Breast epithelium (tissue), 4 donors: ENCODE measurements around the gene BEAN1. TPM values are rescaled to one million over a fixed set of nuclear protein-coding genes. Genes with fewer than 3 reads are reported as not detected.
"Not testable (repeated sequence)": the region's sequence is repeated elsewhere in the genome, so short reads cannot be mapped to it uniquely, and the experiment has no call there.

ENCODE experiments used
- DNase-seq, 2 donors: peaks; one replicate each; pipeline ENCODE4 v3.0.0-alpha.2; 2019; ENCODE audit warnings: low spot score in 2 of 2
- H3K27ac ChIP-seq, 2 donors: fragments of 200-600 bp; sonication (generic) in 1 of 2; one replicate each; pipeline ENCODE4 v1.5.1; 2016 to 2019; ENCODE audit warnings: mild to moderate bottlenecking in 1 of 2
- H3K27me3 ChIP-seq, 2 donors: fragments of 200-600 bp; sonication (generic) in 1 of 2; one replicate each; pipeline versions ENCODE4 v1.5.1 to v1.6.0; 2017 to 2019; ENCODE audit warnings: control low read depth in 1 of 2, mild to moderate bottlenecking in 1 of 2
- H3K36me3 ChIP-seq: fragments of 200-600 bp; one replicate; pipeline ENCODE4 v1.5.1; 2019
- H3K4me1 ChIP-seq, 2 donors: fragments of 200-600 bp; sonication (generic); one replicate each; pipeline ENCODE4 v1.5.1; 2016 to 2019; ENCODE audit warnings: control low read depth in 1 of 2
- H3K4me3 ChIP-seq, 3 donors: fragments of 200-600 bp; sonication (generic); 1 replicate in 2 of 3; 2 replicates in 1 of 3; pipeline ENCODE4 v1.5.1; 2016 to 2019; ENCODE audit warnings: mild to moderate bottlenecking in 3 of 3, moderate library complexity in 2 of 3
- H3K9me3 ChIP-seq, 2 donors: fragments of 200-600 bp; sonication (generic) in 1 of 2; one replicate each; pipeline ENCODE4 v1.5.1; 2016 to 2019; ENCODE audit warnings: control low read depth in 1 of 2
- CTCF ChIP-seq, 3 donors: fragments of 450-650 bp; IDR thresholded peaks; one replicate each; pipeline ENCODE4 v1.5.1; 2016 to 2017; ENCODE audit warnings: antibody characterized with exemption in 3 of 3, mild to moderate bottlenecking in 3 of 3, moderate library complexity in 3 of 3
- POLR2A ChIP-seq: fragments of 450-650 bp; IDR thresholded peaks from one replicate; pipeline ENCODE4 v1.6.1; 2016; ENCODE audit warnings: antibody characterized with exemption, mild to moderate bottlenecking, moderate library complexity
- POLR2AphosphoS5 ChIP-seq, 3 donors: sonication (generic); formaldehyde crosslinking; IDR thresholded peaks; one replicate each; pipeline ENCODE4 v1.6.1; 2017; ENCODE audit warnings: antibody characterized with exemption in 3 of 3
- intact Hi-C: fragments of 100-400 bp; cut with DNase I; formaldehyde crosslinking; loops from one replicate; pipeline ENCODE4 v1.15.1; 2023; ENCODE audit warnings: low total_unique reads
- total RNA-seq, 3 donors: library from RNA; depleted of rRNA; stranded (reverse); fragments of >200 nt; gene quantifications; one replicate each; pipeline ENCODE4 v1.1.0, GENCODE V29; 2016

Gene BEAN1
- total RNA-seq, 3 donors from 2014 or later, result 0.16 to 3.5 TPM; not detected in 1

DNA sequence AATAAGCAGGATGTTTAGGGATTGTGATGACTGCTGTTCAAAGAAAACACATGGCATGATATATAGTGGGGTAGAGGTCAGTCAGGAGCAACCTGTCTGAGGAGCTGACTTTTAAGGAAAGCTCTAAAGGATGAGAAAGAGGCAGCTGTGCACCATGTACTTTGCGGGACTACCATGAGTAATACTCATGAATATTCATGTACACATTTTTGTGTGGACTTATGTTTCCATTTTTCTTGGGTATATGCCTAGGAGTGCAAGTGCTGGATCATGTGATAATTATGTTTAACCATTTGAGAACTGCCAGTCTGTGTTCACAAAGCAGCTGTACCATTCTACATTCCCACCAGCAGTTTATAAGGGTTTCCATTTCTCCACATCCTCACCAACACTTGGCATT lies 35.8 kb downstream of the BEAN1 start:
- Histone ChIP-seq H3K9me3 (peaks cover 0 to 4% of the 10 kb centered on the region in 2 donors), H3K27me3 (peaks cover 0 to 7% of the 10 kb centered on the region in 2 donors), H3K27ac (no peak overlapping the region), H3K4me1 (no peaks in the 10 kb centered on the region), H3K4me3 (no peak overlapping the region), H3K36me3 (no peaks in the 10 kb centered on the region)
- TF ChIP-seq CTCF (IDR thresholded peaks at IDR 0.05) (no peak), POLR2A (no peak), POLR2AphosphoS5 (IDR thresholded peaks at IDR 0.05) (no peak)
- no peak for DNase-seq
- intact Hi-C loops, result no loop called here

GRCh38 chr16:66465946-66466345 lies 38.9 kb downstream of the BEAN1 start:
- H3K4me3 ChIP-seq, DNase-seq, intact Hi-C loops, H3K27ac ChIP-seq, H3K4me1 ChIP-seq, H3K27me3 ChIP-seq, H3K36me3 ChIP-seq, H3K9me3 ChIP-seq: not testable (repeated sequence)

DNA sequence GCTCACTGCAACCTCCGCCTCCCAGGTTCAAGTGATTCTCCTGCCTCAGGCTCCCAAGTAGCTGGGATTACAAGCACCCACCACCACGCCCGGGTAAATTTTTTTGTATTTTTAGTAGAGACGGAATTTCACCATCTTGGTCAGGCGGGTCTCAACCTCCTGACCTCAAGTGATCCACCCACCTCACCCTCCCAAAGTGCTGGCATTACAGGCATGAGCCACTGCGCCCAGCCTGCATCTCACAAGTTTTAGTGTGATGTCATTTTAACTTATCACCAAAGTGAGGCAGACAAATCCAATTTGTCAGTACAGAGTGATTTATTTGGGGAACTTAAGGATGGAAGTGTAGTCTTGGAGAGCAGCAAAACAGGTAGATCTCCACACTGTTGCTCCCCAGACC lies 39.5 kb downstream of the BEAN1 start:
- intact Hi-C loops, H3K4me1 ChIP-seq, DNase-seq, H3K27ac ChIP-seq, H3K36me3 ChIP-seq, H3K9me3 ChIP-seq, H3K27me3 ChIP-seq, H3K4me3 ChIP-seq: not testable (repeated sequence)

- Histone ChIP-seq H3K27me3 (no peaks in the 10 kb centered on the region), H3K4me3 (no peak overlapping the region), H3K4me1 (no peaks in the 10 kb centered on the region), H3K36me3 (no peaks in the 10 kb centered on the region), H3K9me3 (peaks cover 0 to 4% of the 10 kb centered on the region in 2 donors), H3K27ac (no peak overlapping the region)
- intact Hi-C loops, result no loop called here
- no peak for DNase-seq
- TF ChIP-seq POLR2A, result no peak
- TF ChIP-seq CTCF (IDR thresholded peaks at IDR 0.05), result no peak
- no peak for TF ChIP-seq POLR2AphosphoS5 (IDR thresholded peaks at IDR 0.05)
Measured at GRCh38 chr16:66467611-66468010, 40.5 kb downstream of the BEAN1 start.

GRCh38 chr16:66468321-66468965 lies 41.3 kb downstream of the BEAN1 start:
- Histone ChIP-seq H3K9me3 (peaks cover 0 to 4% of the 10 kb centered on the region in 2 donors), H3K27me3 (no peaks in the 10 kb centered on the region), H3K27ac (no peak overlapping the region), H3K4me1 (no peaks in the 10 kb centered on the region), H3K36me3 (no peaks in the 10 kb centered on the region), H3K4me3 (no peak overlapping the region)
- DNase-seq, result no peak
- TF ChIP-seq POLR2AphosphoS5 (IDR thresholded peaks at IDR 0.05), result no peak
- TF ChIP-seq CTCF (IDR thresholded peaks at IDR 0.05), result no peak
- no peak for TF ChIP-seq POLR2A
- intact Hi-C loops, result no loop called here

- H3K27me3 ChIP-seq, result no peaks in the 10 kb centered on the region
- intact Hi-C loops, result no loop called here
- TF ChIP-seq POLR2A (no peak), POLR2AphosphoS5 (IDR thresholded peaks at IDR 0.05) (no peak), CTCF (IDR thresholded peaks at IDR 0.05) (no peak)
- no peak for DNase-seq
- H3K9me3 ChIP-seq, result peaks cover 0 to 4% of the 10 kb centered on the region in 2 donors
- no peak overlapping the region for H3K4me3 ChIP-seq
- H3K36me3 ChIP-seq, result no peaks in the 10 kb centered on the region
- H3K4me1 ChIP-seq, result no peaks in the 10 kb centered on the region
- H3K27ac ChIP-seq, result no peak overlapping the region
Measured at GRCh38 chr16:66469291-66469946, 42.3 kb downstream of the BEAN1 start.
